Adipose tissue (tissue), 3 donors: ENCODE measurements around the gene ERICH6. TPM values are rescaled to one million over a fixed set of nuclear protein-coding genes. Genes with fewer than 3 reads are reported as not detected.

Experiments
- H3K27ac ChIP-seq: one replicate; pipeline ENCODE4 v1.5.1; 2013; ENCODE audit warnings: low read depth, low read length
- whole genome bisulfite sequencing, 3 donors: extraction: QIAGEN DNeasy Blood & Tissue Kit; methylation state at CpG; one replicate each; pipeline ENCODE4 v1.1.7; 2013; 5-methylcytosine and 5-hydroxymethylcytosine counted together
- polyA plus RNA-seq, 3 donors: library from polyadenylated mRNA; stranded (reverse); fragments of 200-250 nt; gene quantifications; one replicate each; pipeline ENCODE4 v1.2.3, GENCODE V29; 2013
- donor health status: healthy with polysubstance abuse.
- donor health status: Bipolar disorder and iron deficiency.
- donor health status: healthy.

Gene ERICH6
- polyA plus RNA-seq, 3 donors = not detected

DNA sequence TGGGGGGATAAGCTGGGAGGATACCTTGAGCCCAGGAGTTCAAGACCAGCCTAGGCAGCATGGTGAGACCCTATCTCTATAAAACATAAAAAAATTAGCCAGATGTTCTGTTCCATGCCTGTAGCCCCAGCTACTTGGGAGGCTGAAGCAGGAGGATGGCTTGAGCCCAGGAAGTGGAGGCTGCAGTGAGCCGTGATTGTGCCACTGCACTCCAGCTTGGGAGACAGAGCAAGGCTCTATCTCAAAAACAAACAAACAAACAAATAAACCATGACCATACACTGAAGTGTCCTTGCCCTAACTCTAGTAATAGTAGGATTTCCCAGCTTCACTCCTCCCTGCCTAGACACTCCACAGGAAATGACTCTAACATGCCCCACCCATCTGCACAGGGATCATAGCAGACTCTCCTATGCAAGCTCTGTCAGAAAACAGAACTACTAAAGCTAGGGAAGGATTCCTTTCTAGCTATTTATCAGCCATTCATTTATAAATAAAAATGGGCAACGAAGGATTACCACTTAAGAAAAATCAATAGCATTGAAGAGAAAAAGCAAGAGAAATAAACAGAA is 4.6 kb downstream of the ERICH6 start:
- WGBS, 3 donors = 67 to 76% (median 71%) methylated on average over 2 of the region's 2 CpGs
- H3K27ac ChIP-seq = no peak overlapping the region

DNA sequence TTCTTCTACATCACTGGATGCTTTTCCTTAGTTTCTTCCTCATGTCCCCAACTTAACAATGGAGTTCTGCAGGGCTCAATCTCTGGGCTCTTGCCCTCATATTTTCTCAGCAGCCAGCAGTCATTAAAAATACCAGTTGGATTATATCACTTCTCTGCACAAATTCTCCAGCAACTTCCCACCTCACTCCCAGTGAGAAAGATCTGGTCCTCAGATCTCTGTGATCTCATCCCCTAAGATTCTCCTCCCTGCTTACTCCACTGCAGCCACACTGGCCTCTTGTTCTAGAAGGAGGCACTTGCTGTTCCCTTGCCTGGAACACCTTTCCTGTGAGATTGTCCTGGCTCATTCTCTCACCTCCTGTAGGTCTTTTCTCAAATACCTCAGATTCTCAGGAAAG is 6.1 kb downstream of the ERICH6 start:
- H3K27ac ChIP-seq = no peak overlapping the region

DNA sequence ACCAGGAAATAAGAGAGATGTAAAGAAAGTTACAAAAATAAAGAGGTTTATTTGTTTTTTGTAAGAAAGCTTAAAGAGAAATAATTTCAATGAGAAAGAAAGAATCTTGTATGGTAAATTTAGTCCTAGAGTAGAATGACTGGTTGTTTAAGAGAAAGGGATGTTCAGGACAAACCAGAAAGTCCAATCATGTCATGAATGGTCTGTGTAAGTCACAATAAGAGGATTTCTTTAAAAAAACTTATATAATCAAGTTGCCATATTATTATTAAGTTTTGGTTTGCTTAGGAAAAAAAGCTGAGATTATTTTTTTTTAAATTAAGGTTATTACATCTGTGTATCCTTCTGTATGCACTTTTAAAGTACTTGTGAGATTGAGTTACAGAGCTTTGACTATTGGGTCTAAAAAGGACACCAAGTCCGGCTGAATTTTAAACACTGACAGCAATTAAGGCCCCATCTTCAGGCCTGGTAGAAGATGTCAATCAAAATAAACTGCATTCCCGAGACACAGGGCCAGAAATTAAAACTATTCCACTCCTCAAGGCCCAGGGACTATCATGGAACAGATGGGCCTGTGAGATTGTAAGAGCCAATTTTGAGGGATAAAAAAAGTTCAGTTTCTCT is 12.2 kb downstream of the ERICH6 start:
- no peak overlapping the region for H3K27ac ChIP-seq
- 86 to 88% (median 87%) methylated on average over 2 of the region's 2 CpGs for WGBS, 3 donors

DNA sequence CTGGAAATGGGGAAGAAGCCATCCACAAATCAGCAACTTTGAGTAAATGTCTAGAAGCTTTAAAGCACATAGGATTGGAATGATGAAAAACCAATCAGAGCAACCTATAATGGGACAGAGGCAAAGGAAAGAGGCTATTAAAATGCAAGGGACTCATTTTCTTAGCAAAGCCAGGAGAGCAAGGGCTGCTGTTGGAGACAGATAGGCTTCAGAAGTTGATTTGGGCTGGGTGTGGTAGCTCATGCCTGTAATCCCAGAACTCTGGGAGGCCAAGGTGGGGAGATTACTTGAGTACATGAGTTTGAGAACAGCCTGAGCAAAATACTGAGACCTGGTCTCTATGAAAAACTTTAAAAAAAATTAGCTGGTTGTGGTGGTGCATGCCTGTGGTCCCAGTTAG is 16.1 kb downstream of the ERICH6 start:
- H3K27ac ChIP-seq = no peak overlapping the region

DNA sequence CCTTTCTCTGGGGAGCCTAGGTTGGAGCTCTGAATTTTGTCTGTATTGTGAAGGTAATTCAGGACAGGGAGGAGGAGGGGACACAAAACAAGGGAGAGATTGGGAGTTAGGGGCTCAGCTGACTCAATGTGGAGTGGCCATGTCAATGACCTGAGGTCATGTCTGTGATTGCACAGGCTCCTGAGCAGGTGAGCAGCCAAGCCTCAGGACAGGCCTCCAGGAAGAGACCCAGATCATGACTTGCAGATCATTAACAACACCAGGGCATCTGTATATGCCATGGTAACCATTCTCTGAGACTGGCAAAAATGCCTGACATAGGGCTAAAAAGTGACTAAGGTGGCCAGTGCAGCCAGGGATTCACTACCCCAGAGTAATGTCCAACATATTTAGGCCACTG is 20.9 kb downstream of the ERICH6 start:
- no peak overlapping the region for H3K27ac ChIP-seq

DNA sequence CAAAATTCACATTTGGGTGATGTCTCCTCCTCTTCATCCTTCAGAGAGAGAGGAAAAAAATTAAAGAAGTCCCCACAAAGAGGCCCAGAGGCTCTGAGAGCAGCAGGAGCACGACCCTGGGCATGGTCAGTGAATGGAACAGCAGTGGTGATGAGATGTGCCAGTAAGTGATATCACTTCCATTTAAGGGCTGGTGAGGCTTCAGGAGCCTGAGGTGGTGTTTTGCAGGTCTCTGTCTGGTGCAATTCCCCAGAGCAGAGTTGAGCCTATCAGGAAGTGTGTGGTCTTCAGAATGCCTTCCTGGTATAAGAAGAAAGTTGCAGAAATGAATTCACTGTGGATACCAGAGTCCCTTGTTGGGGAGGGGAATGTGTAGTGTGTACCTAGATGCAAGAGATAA is 21.4 kb downstream of the ERICH6 start:
- no peak overlapping the region for H3K27ac ChIP-seq
- WGBS, 3 donors = 60 to 82% (median 72%) methylated on average over 1 of the region's 1 CpG

DNA sequence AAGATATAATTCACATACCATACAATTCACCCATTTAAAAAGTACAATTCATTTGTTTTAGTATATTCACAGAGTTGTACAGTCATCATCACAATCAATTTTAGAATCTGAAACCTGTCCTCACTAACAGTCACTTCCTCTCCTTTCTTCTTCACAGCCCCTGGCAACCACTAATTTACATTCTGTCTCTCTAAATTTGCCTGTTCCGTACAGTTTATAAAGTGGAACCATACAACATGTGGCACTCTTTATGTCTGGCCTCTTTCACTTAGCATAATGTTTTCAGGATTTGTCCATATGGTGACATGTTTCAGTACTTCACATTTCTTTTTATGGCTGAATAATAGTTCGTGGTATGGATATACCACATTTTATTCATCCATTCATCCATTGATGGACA is 22.7 kb downstream of the ERICH6 start:
- 65 to 77% (median 70%) methylated on average over 2 of the region's 2 CpGs for WGBS, 3 donors

DNA sequence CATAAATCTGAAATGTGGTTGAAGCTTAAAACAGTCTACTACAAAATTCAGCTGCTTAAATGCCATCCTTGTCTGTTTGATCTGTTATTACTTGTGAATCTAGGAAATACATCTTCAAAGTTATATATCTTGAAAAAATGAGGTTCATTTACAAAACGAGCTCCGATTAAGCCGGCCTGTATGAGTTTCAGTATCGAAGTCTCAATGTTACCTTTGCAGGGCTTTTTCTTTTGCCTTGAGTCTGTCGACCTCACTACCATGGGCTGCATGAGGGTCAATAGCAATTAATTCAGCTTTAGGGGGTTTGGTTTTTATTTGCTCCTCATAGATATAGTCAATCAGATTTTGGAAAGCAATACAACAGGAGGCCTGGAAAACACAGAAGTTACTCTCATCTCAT is 23.2 kb downstream of the ERICH6 start:
- no peak overlapping the region for H3K27ac ChIP-seq
- WGBS, 3 donors = 85 to 94% (median 92%) methylated on average over 5 of the region's 5 CpGs

More for the DNA sequence above, 22.7 kb downstream of the ERICH6 start:
- H3K27ac ChIP-seq = no peak overlapping the region

DNA sequence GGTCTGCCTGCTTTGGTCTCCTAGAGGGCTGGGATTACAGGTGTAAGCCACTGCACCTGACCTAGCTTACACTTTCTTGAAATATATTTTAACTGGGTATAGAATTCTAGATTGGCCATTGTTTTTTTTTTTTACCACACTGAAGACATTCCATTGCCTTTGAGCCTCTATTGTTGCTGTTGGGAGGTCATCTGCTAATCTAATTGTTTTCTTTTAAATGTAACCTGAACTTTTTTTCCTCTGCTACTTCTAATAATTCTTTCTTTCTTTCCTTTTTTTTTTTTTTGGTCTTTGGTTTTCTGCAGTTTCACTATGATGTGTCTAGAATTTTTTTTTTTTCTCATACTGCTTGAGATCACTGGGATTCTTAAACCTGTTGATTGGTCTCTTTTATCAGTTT is 28.1 kb downstream of the ERICH6 start:
- H3K27ac ChIP-seq = no peak overlapping the region

DNA sequence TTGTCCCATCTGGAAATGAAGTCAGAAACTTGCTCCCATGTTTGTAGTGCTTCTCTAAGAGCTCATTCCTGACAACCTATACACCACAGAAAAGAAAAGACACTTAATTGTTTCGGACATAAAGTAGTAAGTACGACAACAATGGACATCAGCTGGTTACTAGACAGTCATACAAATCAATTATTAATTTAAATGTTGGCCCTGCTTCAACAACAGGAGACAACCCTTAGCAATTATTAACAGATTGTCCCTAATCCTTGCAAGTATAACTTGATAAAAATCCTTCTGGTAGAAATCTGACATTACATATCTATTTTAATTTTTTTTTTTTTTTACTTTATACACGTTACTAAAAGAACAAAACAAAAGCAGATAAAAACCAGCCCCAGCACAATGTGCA is 29.8 kb downstream of the ERICH6 start:
- H3K27ac ChIP-seq = no peak overlapping the region
- WGBS, 3 donors = 39 to 86% (median 86%) methylated on average over 3 of the region's 3 CpGs

DNA sequence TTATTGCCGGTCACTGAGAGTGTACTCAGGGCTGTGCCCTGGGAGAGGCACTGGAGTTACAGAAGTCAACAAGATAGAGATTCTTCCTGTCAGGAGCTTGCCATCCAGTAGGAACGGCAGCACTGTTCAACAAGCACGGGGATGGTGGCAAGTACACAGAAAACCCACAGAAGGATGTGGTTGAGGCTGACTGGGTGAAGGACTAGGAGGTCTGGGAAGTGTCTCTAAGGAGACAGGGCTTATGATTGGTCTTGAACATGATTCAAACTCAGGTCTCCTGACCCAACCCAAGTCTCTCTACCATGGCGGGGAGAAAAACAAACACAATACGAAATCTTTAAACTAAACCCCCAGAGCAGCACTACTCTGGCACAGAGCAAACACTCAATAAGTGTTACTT is 37.6 kb downstream of the ERICH6 start:
- H3K27ac ChIP-seq = no peak overlapping the region
- WGBS, 3 donors = 75 to 82% (median 76%) methylated on average over 5 of the region's 5 CpGs

DNA sequence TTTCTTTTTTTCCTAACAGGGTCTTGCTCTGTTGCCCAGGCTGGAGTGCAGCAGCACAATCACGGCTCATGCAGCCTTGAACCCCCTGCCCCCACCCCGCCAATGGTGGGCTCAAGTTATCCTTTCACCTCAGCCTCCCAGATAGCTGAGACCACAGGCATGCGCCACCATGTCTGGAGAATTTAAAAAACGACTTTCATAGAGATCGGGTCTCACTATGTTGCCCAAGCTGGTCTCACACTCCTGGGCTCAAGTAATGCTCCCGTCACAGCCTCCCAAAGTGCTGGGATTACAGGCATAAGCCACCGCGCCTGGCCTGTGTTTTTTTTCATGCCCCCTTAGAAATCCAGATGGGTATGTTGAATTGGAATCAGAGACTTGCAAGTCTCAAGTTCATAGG is 40.3 kb downstream of the ERICH6 start:
- H3K27ac ChIP-seq = no peak overlapping the region
- WGBS, 3 donors = 84 to 91% (median 89%) methylated on average over 8 of the region's 8 CpGs

DNA sequence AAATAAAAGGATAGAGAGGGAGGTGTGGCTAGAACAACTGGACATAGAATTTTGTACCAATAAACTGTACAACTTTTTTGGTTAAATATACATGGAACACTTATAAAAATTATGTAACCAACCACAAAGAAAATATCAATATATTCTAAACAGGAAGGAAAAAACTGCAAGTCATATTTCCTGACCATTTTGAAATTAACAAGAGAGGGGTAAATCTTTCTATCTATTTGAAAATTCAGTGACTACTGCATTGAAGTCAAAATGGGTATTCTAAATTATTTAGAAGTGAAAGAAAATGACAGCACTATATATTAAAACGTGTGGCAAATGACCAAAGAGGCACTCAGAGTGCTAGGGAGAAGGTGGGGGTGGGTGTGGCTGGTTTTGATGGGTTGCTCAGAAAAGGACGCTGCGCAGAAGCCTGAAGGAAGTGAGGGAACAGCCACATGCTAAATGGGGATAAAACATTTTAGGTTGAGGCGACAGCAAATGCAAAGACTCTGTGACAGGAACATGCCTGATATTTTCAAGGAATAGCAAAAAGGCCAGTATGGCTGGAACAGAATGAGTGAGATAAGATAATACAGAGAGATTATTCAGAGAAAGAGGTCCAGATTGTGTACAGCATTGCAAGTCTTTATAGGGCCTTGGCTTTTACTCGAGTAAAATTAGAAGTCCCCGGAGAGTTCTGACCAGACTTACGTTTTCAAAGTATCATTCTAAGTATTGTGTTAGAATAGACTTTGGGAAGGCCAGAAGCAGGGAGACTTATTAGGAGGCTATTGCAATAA is 41.1 kb downstream of the ERICH6 start:
- 56 to 71% (median 59%) methylated on average over 7 of the region's 7 CpGs for WGBS, 3 donors
- H3K27ac ChIP-seq = no peak overlapping the region

DNA sequence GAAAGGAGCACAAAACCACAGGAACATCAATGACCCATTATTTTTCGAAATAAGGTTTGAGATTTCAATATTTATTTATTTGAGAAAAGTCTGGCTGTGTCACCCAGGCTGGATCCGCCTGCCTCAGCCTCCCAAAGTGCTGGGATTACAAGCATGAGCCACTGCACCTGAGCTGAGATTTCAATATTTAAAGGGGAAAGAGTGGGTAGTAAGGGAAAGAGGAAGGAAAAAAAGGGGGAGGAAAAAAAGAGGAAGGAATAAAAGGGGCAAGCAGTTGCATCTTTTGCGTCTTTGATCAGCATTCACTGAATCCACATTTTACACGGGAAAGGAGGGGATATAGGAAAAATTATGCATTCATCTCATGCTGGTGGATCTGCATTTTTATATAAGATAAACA is 47.4 kb downstream of the ERICH6 start:
- 58 to 75% (median 65%) methylated on average over 4 of the region's 4 CpGs for WGBS, 3 donors
- H3K27ac ChIP-seq = no peak overlapping the region

DNA sequence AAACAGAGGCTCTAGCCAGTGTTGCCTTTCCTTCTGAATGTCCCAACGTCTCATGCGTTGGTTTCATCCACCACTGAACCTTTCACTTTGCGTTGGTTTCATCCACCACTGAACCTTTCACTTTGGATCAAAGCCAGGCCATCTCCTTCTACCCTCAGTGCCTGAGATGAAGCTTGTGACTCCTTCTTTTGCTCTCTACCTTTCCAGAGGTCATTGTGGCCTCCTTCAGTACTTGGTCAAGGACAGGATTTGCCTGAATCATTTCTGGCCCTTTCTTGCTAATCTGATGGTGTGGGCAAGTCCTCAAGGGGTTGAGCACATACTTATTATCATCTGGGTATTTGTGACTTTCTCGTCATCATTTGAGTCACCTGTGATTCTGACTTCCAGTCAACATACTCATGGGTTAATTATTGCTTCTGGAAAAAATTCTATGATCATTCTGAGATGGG is 50.6 kb downstream of the ERICH6 start:
- no peak overlapping the region for H3K27ac ChIP-seq
- 83 to 91% (median 88%) methylated on average over 4 of the region's 4 CpGs for WGBS, 3 donors

DNA sequence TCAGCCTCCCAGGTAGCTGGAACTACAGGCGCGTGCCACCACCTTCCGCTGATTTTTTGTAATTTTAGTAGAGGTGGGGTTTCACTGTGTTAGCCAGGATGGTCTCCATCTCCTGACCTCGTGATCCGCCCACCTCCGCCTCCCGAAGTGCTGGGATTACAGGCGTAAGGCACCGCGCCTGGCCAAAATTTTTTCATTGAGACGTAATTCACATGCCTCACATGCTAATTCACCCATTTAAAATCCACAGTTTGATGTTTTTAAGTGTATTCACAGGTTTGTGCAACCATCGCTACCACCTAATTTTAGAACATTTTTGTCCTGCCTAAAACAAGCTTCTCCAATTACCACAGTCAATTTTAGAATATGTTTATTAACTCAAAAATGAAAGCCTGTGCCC is 63.5 kb downstream of the ERICH6 start:
- H3K27ac ChIP-seq = no peak overlapping the region
- 94 to 97% (median 97%) methylated on average over 12 of the region's 12 CpGs for WGBS, 3 donors

DNA sequence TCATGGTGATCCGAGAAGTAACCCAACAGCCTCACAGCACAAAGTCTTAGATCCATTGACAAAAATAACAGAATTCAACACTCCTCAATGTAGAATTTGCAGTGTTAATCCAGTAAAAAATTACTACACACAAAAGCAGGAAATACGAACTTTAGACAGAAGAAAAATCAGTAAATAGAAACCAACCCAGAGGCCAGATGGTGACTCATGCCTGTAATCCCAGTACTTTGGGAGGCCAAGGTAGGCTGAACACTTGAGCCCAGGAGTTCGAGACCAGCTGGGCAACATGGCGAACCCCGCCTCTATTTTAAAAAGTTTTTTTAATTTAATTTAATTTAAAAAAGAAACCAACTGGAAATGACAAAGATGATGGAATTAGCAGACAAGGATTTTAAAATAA is 64.5 kb downstream of the ERICH6 start:
- WGBS, 3 donors = 81 to 85% (median 83%) methylated on average over 5 of the region's 5 CpGs

DNA sequence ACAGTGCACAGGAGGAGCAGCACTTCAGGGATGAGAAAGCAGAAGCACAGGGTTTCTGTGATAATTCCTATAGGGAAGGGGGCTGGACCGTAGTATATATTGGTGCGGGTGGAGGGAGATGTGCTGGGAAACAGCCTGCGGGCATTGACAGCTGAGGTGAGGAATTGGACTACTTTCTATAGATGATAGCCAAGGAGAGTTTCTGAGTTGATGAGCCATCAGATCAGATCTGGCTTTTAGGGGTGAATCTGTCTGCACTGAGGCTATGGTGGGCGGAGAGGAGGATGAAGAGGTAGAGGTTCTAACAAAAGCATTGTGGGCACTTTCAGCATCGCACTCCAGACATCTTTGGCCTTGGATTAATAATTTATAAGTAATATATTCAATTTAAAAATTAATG is 67.5 kb downstream of the ERICH6 start:
- WGBS, 3 donors = 90 to 96% (median 93%) methylated on average over 5 of the region's 5 CpGs
- no peak overlapping the region for H3K27ac ChIP-seq

More for the DNA sequence above, 64.5 kb downstream of the ERICH6 start:
- no peak overlapping the region for H3K27ac ChIP-seq

DNA sequence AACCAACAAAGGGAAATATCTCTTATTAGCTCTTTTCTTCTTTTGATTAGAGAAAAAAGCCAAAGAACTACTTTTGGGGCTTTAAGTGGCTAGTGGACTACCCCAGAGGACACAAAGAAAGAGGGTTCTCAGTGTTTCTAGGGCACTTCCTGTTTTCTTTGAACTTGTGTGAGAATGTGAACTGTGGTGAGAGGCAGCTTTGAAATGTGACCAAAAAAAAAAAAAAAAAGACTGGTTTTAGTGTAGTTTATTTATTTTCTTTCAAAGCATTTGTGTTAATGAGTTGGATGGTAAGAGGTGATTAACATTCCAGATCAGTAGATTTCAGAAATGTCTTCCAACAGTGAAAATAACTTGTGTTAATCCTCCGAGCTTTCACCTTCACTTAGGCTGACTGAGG is 68.2 kb downstream of the ERICH6 start:
- no peak overlapping the region for H3K27ac ChIP-seq
- 60 to 90% (median 82%) methylated on average over 1 of the region's 1 CpG for WGBS, 3 donors

DNA sequence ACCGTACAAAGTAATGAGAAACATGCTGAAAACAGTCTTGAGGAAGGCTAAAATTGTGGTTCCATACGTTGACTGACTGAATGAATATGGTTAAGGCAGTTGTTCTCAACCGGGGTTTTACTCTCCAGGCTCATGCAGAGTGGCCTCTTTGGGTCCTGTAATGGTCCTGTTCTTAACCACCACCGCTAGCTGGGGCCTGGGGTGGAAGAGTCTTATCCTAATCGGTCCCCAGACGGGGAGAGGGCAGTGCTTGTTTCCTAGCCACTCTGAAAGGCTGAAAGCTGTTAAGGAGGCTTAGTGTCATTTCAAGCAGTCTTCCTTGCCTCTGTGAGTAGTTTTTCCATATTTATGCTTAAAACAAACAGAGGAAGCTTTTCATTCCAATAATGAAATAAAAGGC is 68.6 kb downstream of the ERICH6 start:
- WGBS, 3 donors = 63 to 71% (median 64%) methylated on average over 6 of the region's 6 CpGs
- H3K27ac ChIP-seq = no peak overlapping the region
